Effector CD8-positive, alpha-beta T cell (primary cell): Measurements from ENCODE around the gene NCBP3.

Source experiments
- DNase-seq: peaks from one replicate; lab custom pipeline; 2025; lab: John Stamatoyannopoulos, UW

Gene NCBP3

GRCh38 chr17:3755335-3756030 lies 90.6 kb downstream of the NCBP3 start:
- DNase-seq, result no peak

GRCh38 chr17:3754458-3755334 lies 91.3 kb downstream of the NCBP3 start:
- DNase-seq, result peak; percentile 80

- DNase-seq, result no peak
Observed at GRCh38 chr17:3754066-3754457, 92.0 kb downstream of the NCBP3 start.

DNA sequence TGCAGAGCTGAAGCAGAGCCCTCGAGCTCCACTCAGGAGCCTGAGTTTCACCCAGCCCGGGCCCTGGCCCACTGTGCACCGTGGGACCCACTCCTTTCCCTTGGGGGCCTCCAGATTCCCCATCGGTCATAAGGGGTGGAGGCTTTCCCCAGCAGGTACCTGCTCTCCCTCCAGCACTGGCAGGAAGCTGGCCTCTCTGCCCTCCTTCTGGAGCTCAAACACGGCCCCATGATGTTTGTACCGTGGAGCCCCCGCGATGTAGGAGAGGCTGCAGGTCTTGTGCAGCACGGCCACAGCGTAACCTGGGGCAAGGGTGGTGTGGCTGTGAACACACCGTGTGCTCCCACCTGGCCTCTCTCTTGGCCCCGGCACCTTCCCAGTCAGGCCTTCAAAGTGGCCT lies 92.4 kb downstream of the NCBP3 start:
- DNase-seq, result no peak
